MM.1S (cell line): ENCODE results near the gene HACE1.
"Not testable (repeated sequence)": the region's sequence is repeated elsewhere in the genome, so short reads cannot be mapped to it uniquely, and the experiment has no call there.

Experiments
- DNase-seq: peaks from one replicate; pipeline ENCODE4 v3.0.0-alpha.2; 2015
- H2AFZ ChIP-seq: fragments of 300-600 bp; sonication (generic); 2 replicates; pipeline ENCODE4 v1.6.0; 2016; ENCODE audit warnings: antibody characterized with exemption, low read length
- H3F3A ChIP-seq: fragments of 300-600 bp; sonication (generic); 2 replicates; pipeline ENCODE4 v1.6.1; 2016; ENCODE audit warnings: mild to moderate bottlenecking, antibody characterized with exemption, low read length, moderate library complexity, mixed read lengths; ENCODE audit not compliant: insufficient read depth
- H3K27ac ChIP-seq: fragments of 300-600 bp; sonication (generic); 2 replicates; pipeline ENCODE4 v1.5.1; 2016; ENCODE audit warnings: mild to moderate bottlenecking, low read length
- H3K27me3 ChIP-seq: fragments of 300-600 bp; sonication (generic); replicated peaks from 2 replicates; pipeline ENCODE4 v1.6.0; 2016; ENCODE audit warnings: low read length; ENCODE audit not compliant: insufficient read depth
- H3K36me3 ChIP-seq: fragments of 300-600 bp; sonication (generic); replicated peaks from 2 replicates; pipeline ENCODE4 v1.6.1; 2016; ENCODE audit warnings: mild to moderate bottlenecking, low read length, mixed read lengths; ENCODE audit not compliant: insufficient read depth
- H3K4me1 ChIP-seq: fragments of 300-600 bp; sonication (generic); 2 replicates; pipeline ENCODE4 v1.6.1; 2016; ENCODE audit warnings: low read length, mixed read lengths
- H3K4me2 ChIP-seq: fragments of 300-600 bp; sonication (generic); 2 replicates; pipeline ENCODE4 v1.6.0; 2016; ENCODE audit warnings: low read depth, low read length
- H3K4me3 ChIP-seq: fragments of 300-600 bp; sonication (generic); 2 replicates; pipeline ENCODE4 v1.5.1; 2016; ENCODE audit warnings: low read length, mixed read lengths
- H3K79me2 ChIP-seq: fragments of 300-600 bp; sonication (generic); 2 replicates; pipeline ENCODE4 v1.6.1; 2016; ENCODE audit warnings: mixed run types, low read length, mixed read lengths
- H3K9ac ChIP-seq: fragments of 300-600 bp; sonication (generic); 2 replicates; pipeline ENCODE4 v1.6.1; 2016; ENCODE audit warnings: low read length, mixed read lengths
- H3K9me2 ChIP-seq: fragments of 300-600 bp; sonication (generic); replicated peaks from 2 replicates; pipeline ENCODE4 v1.6.1; 2016; ENCODE audit warnings: mild to moderate bottlenecking, low read length, mixed read lengths; ENCODE audit not compliant: insufficient read depth
- H3K9me3 ChIP-seq: fragments of 300-600 bp; sonication (generic); replicated peaks from 2 replicates; pipeline ENCODE4 v1.6.1; 2016; ENCODE audit warnings: mild to moderate bottlenecking, low read length, mixed read lengths; ENCODE audit not compliant: insufficient read depth
- H4K20me1 ChIP-seq: fragments of 300-600 bp; sonication (generic); 2 replicates; pipeline ENCODE4 v1.6.1; 2016; ENCODE audit warnings: mild to moderate bottlenecking, low read length, moderate library complexity, mixed read lengths; ENCODE audit not compliant: insufficient read depth
- EZH2 ChIP-seq: fragments of 300-600 bp; sonication (generic); optimal IDR thresholded peaks from 2 replicates; pipeline ENCODE3; 2017; ENCODE audit warnings: low read depth, mild to moderate bottlenecking, antibody characterized with exemption, low read length, mixed read lengths
- EZH2phosphoT487 ChIP-seq: fragments of 300-600 bp; sonication (generic); IDR thresholded peaks from 2 replicates; pipeline ENCODE4 v1.6.1; 2018; ENCODE audit warnings: antibody characterized with exemption, low read length
- TF ChIP-seq, protein P1 (sequence below): fragments of 300-600 bp; sonication (generic); IDR thresholded peaks from 2 replicates; pipeline ENCODE4 v1.5.1; 2016; ENCODE audit warnings: antibody characterized with exemption, low read length, mixed read lengths

HACE1 gene

DNA sequence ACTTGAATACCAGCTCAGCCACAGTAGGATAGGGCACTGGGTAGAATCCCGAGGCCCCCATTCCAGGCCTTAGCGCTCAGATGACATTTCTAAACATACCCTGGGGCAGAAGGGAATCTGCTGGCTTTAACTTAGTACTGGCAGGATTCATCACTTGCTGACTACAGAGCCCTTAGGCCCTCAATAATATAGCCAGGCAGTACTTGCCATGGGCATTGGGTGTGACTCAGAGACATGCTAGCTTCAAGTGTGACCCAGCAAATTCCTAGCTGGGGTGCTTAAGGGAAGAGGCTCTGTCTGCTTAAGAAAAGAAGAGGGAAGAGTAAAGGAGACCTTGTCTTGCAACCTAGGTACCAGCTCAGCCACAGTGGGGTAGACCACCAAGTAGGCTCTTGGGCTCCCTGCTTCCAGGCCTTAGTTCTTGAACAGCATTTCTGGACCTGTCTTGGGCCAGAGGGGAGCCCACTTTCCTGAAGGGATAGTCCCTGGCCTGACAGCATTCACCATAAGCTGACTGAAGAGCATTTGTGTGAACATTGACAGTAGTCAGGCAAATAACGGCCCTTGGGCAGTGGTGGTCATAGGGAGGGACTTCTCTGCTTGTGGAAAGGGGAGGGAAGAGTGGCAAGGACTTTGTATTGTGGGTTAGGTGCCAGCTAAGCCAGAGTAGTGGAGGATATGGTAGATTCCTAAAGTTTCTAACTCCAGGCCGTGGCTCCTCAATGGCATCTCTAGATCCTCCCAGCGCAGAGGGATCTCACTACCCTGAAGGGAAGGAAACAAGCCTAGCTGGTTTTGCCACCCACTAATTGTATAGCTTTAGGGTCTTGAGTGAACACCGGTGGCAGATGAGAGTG lies 48.5 kb upstream of the HACE1 start:
- TF ChIP-seq, protein P1, sequence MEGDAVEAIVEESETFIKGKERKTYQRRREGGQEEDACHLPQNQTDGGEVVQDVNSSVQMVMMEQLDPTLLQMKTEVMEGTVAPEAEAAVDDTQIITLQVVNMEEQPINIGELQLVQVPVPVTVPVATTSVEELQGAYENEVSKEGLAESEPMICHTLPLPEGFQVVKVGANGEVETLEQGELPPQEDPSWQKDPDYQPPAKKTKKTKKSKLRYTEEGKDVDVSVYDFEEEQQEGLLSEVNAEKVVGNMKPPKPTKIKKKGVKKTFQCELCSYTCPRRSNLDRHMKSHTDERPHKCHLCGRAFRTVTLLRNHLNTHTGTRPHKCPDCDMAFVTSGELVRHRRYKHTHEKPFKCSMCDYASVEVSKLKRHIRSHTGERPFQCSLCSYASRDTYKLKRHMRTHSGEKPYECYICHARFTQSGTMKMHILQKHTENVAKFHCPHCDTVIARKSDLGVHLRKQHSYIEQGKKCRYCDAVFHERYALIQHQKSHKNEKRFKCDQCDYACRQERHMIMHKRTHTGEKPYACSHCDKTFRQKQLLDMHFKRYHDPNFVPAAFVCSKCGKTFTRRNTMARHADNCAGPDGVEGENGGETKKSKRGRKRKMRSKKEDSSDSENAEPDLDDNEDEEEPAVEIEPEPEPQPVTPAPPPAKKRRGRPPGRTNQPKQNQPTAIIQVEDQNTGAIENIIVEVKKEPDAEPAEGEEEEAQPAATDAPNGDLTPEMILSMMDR: no peak
- TF ChIP-seq EZH2 (no peak), EZH2phosphoT487 (no peak)
- Histone ChIP-seq H3K9me2 (no peaks in the 10 kb centered on the region), H3K4me3 (no peak overlapping the region), H3K9ac (no peak overlapping the region), H4K20me1 (no peaks in the 10 kb centered on the region), H3K9me3 (no peaks in the 10 kb centered on the region), H3K4me1 (no peaks in the 10 kb centered on the region), H3K4me2 (no peak overlapping the region), H3F3A (no peaks in the 10 kb centered on the region), H3K27me3 (no peaks in the 10 kb centered on the region), H2AFZ (no peak overlapping the region), H3K79me2 (no peaks in the 10 kb centered on the region), H3K36me3 (no peaks in the 10 kb centered on the region), H3K27ac (no peak overlapping the region)
- no peak for DNase-seq

DNA sequence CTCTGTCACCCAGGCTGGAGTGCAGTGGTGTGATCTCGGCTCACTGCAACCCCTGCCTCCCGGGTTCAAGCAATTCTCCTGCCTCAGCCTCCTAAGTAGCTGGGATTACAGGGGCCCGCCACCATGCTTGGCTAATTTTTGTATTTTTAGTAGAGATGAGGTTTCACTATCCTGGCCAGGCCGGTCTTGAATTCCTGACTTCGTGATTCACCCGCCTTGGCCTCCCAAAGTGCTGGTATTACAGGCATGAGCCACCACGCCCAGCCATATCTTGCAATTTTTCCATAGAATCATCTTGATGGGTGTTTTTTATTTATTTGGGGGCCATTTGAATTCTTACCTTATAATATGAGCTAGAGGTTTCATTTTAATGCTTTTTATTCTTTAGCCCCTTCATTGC lies 39.2 kb upstream of the HACE1 start:
- H3K9me2 ChIP-seq, H2AFZ ChIP-seq, H3K4me1 ChIP-seq, H3K4me2 ChIP-seq, H3K9ac ChIP-seq, H4K20me1 ChIP-seq, DNase-seq, H3K9me3 ChIP-seq, H3F3A ChIP-seq, H3K36me3 ChIP-seq, H3K27me3 ChIP-seq, H3K27ac ChIP-seq, H3K79me2 ChIP-seq, H3K4me3 ChIP-seq: not testable (repeated sequence)

DNA sequence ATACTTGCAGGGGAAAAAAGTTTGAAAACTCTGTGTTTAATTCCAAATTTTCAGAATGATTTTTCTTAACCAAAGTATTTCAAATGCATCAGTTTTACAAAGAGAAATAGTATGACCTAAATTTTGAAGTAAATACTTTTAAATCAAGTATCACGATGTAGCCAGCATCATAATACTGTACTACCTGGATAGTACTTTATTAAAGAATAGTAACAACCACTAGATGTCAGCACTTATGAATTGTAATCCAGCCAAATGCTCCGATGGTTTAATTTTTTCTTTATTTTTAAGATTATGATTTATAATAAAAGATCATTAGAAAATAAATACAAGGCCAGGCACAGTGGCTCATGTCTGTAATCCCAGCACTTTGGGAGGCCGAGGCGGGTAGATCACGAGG lies 37.2 kb upstream of the HACE1 start:
- Histone ChIP-seq H3K27ac (no peak overlapping the region), H3F3A (no peaks in the 10 kb centered on the region), H3K4me3 (no peak overlapping the region), H3K4me2 (no peak overlapping the region), H3K9me2 (no peaks in the 10 kb centered on the region), H3K9me3 (no peaks in the 10 kb centered on the region), H3K4me1 (no peaks in the 10 kb centered on the region), H3K27me3 (no peaks in the 10 kb centered on the region), H2AFZ (no peak overlapping the region), H3K9ac (no peak overlapping the region), H4K20me1 (no peaks in the 10 kb centered on the region), H3K79me2 (no peaks in the 10 kb centered on the region), H3K36me3 (no peaks in the 10 kb centered on the region)
- no peak for TF ChIP-seq EZH2phosphoT487
- TF ChIP-seq, protein P1: peak; percentile 13; the same call in 1 of the 2 replicates
- no peak for DNase-seq

DNA sequence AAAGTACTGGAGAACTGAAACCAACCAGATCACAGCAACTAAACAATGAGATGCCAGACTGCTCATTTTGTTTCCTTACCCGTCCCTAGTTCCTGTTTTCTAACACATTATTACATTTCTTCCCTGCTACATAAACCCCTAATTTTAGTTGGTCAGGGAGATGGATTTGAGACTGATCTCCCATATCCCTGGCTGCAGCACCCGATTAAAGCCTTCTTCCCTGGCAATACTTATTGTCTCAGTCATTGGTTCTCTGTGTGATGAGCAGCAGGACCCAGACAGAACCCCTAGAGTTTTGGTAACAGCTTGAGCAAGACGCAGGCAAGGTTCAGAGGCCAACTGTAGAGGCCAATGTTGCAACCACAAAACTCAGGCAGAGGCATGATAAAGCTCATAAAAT lies 28.3 kb upstream of the HACE1 start:
- no peaks in the 10 kb centered on the region for H3K36me3 ChIP-seq
- H3K27me3 ChIP-seq: no peaks in the 10 kb centered on the region
- TF ChIP-seq EZH2 (no peak), EZH2phosphoT487 (no peak)
- TF ChIP-seq, protein P1: no peak
- H3F3A ChIP-seq: no peaks in the 10 kb centered on the region
- no peak for DNase-seq
- H3K4me2 ChIP-seq: no peak overlapping the region
- H3K79me2 ChIP-seq: no peaks in the 10 kb centered on the region
- no peak overlapping the region for H3K4me3 ChIP-seq
- H3K27ac ChIP-seq: no peak overlapping the region
- no peaks in the 10 kb centered on the region for H3K9me3 ChIP-seq
- no peak overlapping the region for H3K9ac ChIP-seq
- no peaks in the 10 kb centered on the region for H4K20me1 ChIP-seq
- no peak overlapping the region for H2AFZ ChIP-seq
- no peaks in the 10 kb centered on the region for H3K9me2 ChIP-seq
- H3K4me1 ChIP-seq: no peaks in the 10 kb centered on the region
